ENCODE data around the gene CARD9. TPM values are rescaled to one million over a fixed set of nuclear protein-coding genes. Genes with fewer than 3 reads are reported as not detected.

CARD9 gene
- total RNA-seq, 4 donors from 2014 or later = 2.4 to 4.2 (median 3.2) TPM

DNA sequence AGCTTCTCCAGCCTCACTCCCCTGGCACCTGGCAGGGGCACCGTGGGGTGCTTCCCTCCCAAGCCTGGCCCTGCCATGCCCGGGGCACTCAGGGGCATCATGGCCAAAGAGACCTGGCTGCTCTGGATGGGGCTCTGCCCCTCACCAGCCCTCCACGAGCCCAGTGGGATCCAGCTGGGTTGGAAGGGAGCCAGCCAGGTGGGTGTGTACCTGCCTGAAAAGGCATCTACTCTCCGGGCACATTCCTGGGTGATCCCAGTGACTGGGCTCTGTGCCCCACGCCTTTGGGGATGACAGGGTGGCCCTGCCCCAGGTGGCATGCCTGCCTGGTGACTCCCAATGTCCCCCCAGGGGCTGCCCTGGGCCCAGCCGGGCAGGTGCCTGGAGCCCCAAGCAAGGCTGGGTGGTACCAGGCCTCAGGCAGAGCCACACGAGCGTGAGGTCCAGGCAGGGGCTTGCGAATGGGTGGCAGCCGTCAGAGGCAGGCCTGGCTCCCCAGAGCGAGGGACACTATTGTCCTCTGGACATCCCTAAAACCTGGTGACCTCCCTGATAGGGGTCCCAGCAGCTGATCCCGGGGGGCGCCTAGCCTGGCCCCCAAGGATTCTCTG lies 45.4 kb downstream of the CARD9 start:
- no peak overlapping the region for H3K4me3 ChIP-seq (ENCODE audit: low read depth, poor library complexity, severe bottlenecking)
- WGBS, 2 donors = 16 to 17% methylated on average over 6 to 8 of the region's 13 CpGs
- TF ChIP-seq, protein P1, sequence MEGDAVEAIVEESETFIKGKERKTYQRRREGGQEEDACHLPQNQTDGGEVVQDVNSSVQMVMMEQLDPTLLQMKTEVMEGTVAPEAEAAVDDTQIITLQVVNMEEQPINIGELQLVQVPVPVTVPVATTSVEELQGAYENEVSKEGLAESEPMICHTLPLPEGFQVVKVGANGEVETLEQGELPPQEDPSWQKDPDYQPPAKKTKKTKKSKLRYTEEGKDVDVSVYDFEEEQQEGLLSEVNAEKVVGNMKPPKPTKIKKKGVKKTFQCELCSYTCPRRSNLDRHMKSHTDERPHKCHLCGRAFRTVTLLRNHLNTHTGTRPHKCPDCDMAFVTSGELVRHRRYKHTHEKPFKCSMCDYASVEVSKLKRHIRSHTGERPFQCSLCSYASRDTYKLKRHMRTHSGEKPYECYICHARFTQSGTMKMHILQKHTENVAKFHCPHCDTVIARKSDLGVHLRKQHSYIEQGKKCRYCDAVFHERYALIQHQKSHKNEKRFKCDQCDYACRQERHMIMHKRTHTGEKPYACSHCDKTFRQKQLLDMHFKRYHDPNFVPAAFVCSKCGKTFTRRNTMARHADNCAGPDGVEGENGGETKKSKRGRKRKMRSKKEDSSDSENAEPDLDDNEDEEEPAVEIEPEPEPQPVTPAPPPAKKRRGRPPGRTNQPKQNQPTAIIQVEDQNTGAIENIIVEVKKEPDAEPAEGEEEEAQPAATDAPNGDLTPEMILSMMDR (IDR thresholded peaks at IDR 0.05) = no peak
- no peak for TF ChIP-seq POLR2A (IDR thresholded peaks at IDR 0.05)
- DNase-seq (ENCODE audit: low spot score in 2 of 2) = no peak
- intact Hi-C loops (cut with DNase I; ENCODE audit: low total_unique reads) = no loop called here

DNA sequence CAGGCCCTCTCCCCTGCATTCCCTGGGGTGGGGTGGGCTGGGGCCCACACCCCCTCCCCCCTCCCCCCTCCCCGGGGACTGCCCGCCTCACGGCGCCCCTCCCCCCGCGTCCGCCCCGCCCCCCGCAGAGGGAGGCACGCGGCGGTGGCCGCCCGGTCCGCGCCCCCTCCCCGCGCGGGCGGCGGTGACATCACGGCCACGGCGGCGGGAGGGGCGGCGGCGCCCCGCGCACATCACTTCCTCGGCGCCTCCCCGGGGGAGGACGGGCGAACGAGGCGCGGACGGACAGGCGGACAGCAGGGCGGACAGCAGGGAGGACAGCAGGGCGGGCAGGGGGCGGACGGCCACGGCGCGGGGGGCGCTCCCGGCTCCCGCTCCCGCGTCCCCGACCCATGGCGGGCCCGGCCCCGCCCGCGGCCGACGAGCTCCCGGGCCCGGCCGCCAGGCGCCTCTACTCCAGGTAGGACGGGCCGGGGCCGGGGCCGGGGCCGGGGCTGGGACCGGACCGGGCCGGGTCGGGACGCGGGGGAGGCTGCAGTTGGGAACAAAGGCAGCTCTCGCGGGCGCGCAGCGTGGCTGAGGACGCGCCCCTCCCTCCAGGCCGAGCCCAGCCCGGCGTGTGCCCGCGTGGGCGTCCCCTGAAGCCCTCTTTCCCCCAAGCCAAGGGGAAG lies 46.0 kb downstream of the CARD9 start, which contains the start of gene GPSM1:
TSS of gene GPSM1 (plus strand) at position 236 of the 671 bp plus-strand sequence. CDS start at position 393, 157 bp downstream.
- TF ChIP-seq POLR2A (IDR thresholded peaks at IDR 0.05) = no peak
- TF ChIP-seq, protein P1 (IDR thresholded peaks at IDR 0.05) = no peak
- intact Hi-C loops (cut with DNase I; ENCODE audit: low total_unique reads) = no loop called here
- 0 to 1% methylated on average over 7 to 14 of the region's 88 CpGs for WGBS, 2 donors
- peak within 1 kb of the TSS; percentile 19 for H3K4me3 ChIP-seq (ENCODE audit: low read depth, poor library complexity, severe bottlenecking)
- no peak for DNase-seq (ENCODE audit: low spot score in 2 of 2)

DNA sequence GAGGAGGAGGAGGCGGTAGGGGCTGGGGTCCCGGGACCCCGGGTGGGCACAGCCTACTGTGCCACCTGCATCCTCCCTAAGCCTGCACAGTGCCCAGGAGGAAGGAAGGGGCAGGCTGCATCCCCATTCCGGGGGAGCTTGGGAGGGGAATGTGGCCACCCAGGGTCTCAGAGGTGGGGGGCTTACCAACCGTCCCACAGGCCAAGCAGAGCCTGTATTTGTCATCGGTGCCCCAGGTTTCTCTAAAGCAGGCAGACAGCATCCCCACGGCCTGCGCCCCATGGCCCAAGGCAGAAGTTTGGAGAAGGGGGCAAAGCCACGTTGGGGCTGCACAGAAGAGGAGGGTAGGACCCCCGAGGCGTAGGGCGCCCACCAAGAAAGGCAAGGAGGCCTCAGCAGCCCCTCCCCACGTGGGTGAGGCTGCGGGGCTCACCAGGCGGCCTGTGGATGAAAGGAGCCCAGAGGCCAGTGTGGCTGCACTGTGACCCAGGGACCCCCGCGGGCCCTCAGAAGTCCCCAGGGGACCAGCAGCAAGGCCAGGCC lies 46.6 kb downstream of the CARD9 start:
- TF ChIP-seq, protein P1 (IDR thresholded peaks at IDR 0.05) = no peak
- TF ChIP-seq POLR2A (IDR thresholded peaks at IDR 0.05) = no peak
- 44 to 47% methylated on average over 15 to 17 of the region's 17 CpGs for WGBS, 2 donors
- no peak for DNase-seq (ENCODE audit: low spot score in 2 of 2)

DNA sequence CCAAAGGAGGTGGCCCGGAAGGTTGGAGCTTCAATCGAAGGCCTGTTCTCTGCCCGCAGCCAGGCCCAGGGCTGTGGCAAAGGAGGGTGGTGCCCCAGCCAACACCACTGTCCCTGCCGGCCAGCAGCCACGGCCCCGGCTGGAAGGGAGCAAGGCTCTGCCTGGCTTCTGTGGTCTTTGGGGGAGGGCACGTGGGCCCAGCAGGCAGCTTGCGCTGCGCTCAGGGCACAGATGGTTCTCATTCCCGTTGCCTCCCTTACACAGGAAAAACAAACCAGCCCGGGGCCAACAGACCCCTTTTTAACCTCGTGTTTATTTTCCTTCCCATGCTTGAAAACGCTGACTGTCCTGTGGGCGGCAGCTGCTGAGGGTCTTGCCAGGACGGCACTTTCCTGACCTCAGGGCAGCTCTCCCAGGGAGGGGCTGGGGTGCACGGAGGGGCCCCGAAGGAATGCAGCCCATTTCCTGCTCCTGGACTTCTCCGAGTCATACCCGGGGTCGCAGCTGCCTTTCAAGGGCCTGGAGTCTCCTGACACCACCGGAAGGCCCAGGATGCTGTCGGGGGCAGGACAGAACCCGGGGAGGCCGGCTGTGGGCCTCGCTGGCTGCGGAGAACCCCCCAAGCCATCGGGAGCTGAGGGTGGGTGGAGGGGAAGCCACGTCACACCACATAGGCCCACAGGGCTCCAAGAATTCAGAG lies 47.3 kb downstream of the CARD9 start:
- intact Hi-C loops (cut with DNase I; ENCODE audit: low total_unique reads) = no loop called here
- DNase-seq (ENCODE audit: low spot score in 2 of 2) = no peak
- no peak overlapping the region for H3K4me3 ChIP-seq (ENCODE audit: low read depth, poor library complexity, severe bottlenecking)
- TF ChIP-seq POLR2A (IDR thresholded peaks at IDR 0.05) = no peak
- TF ChIP-seq, protein P1 (IDR thresholded peaks at IDR 0.05) = no peak
- WGBS, 2 donors = 43 to 49% methylated on average over 25 of the region's 28 CpGs

More for the DNA sequence above, 46.6 kb downstream of the CARD9 start:
- intact Hi-C loops (cut with DNase I; ENCODE audit: low total_unique reads) = no loop called here
- no peak overlapping the region for H3K4me3 ChIP-seq (ENCODE audit: low read depth, poor library complexity, severe bottlenecking)

DNA sequence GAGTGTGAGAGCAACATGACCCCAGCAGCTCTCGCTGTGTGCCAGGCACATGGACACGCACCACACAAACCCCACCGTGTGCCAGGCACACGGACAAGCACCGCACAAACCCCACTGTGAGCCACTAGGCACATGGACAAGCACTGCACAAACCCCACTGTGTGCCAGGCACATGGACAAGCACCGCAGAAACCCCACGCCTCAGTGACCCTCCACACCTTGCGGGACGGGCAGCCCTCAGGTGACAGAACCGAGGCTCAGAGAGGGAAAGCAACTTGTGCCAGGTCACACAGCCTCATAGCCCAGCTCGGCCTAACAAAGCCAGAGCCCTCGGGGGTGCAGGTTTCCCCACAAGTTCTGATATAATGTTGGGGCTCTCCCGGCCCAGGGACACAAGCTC lies 48.1 kb downstream of the CARD9 start:
- no peak for DNase-seq (ENCODE audit: low spot score in 2 of 2)
- WGBS, 2 donors = 87 to 96% methylated on average over 13 of the region's 13 CpGs
- TF ChIP-seq, protein P1 (IDR thresholded peaks at IDR 0.05) = no peak
- TF ChIP-seq POLR2A (IDR thresholded peaks at IDR 0.05) = no peak
- no peak overlapping the region for H3K4me3 ChIP-seq (ENCODE audit: low read depth, poor library complexity, severe bottlenecking)
- intact Hi-C loops (cut with DNase I; ENCODE audit: low total_unique reads) = no loop called here
